DND-41 (cell line): ENCODE results near the gene ZNF416.

Experiments used
- ATAC-seq: fragments of 200-7000 bp; cut with Tn5 transposase; 3 replicates; pipeline ENCODE4 v1.9.1; 2021; ENCODE audit warnings: low read depth; ENCODE audit not compliant: insufficient read depth
- DNase-seq: peaks from one replicate; pipeline ENCODE4 v3.0.0-alpha.2; 2020
- H2AFZ ChIP-seq: 2 replicates; pipeline ENCODE4 v1.6.0; 2012; ENCODE audit warnings: low read depth, low read length
- H3K27ac ChIP-seq: 2 replicates; pipeline ENCODE4 v1.5.1; 2012; ENCODE audit warnings: low read length, inconsistent platforms
- H3K27me3 ChIP-seq: fragments of 200-600 bp; sonication (generic); 2 replicates; pipeline ENCODE4 v1.6.0; 2012; ENCODE audit warnings: low read length, mild to moderate bottlenecking, inconsistent platforms; ENCODE audit not compliant: insufficient read depth, poor library complexity
- H3K36me3 ChIP-seq: 2 replicates; pipeline ENCODE4 v1.5.1; 2012; ENCODE audit warnings: low read length, inconsistent platforms; ENCODE audit not compliant: insufficient read depth
- H3K4me1 ChIP-seq: 2 replicates; pipeline ENCODE4 v1.5.1; 2012; ENCODE audit warnings: mild to moderate bottlenecking, low read length; ENCODE audit not compliant: insufficient read depth
- H3K4me2 ChIP-seq: 2 replicates; pipeline ENCODE4 v1.6.0; 2012; ENCODE audit warnings: mild to moderate bottlenecking, moderate library complexity, low read length, inconsistent platforms; ENCODE audit not compliant: insufficient read depth
- H3K4me3 ChIP-seq, 2 experiments: fragments of 200-600 bp in 1 of 2; shearing (Covaris generic) in 1 of 2; 2 replicates each; pipeline ENCODE4 v1.5.1; 2012 to 2016; ENCODE audit warnings: inconsistent platforms in 2 of 2, low read length in 2 of 2, mild to moderate bottlenecking in 2 of 2, low read depth in 1 of 2, moderate library complexity in 1 of 2
- H3K79me2 ChIP-seq: 2 replicates; pipeline ENCODE4 v1.6.0; 2012; ENCODE audit warnings: low read length, inconsistent platforms; ENCODE audit not compliant: insufficient read depth
- H3K9ac ChIP-seq: 2 replicates; pipeline ENCODE4 v1.6.0; 2012; ENCODE audit warnings: low read depth, mild to moderate bottlenecking, inconsistent platforms, low read length, moderate library complexity
- H3K9me3 ChIP-seq: 2 replicates; pipeline ENCODE4 v1.5.1; 2012; ENCODE audit warnings: low read length, moderate library complexity, mild to moderate bottlenecking, inconsistent platforms; ENCODE audit not compliant: insufficient read depth, severe bottlenecking
- H4K20me1 ChIP-seq: 2 replicates; pipeline ENCODE4 v1.6.0; 2012; ENCODE audit warnings: low read length; ENCODE audit not compliant: insufficient read depth
- EZH2 ChIP-seq: IDR thresholded peaks from 3 replicates; pipeline ENCODE4 v1.6.1; 2012; ENCODE audit warnings: borderline replicate concordance, low read depth, mild to moderate bottlenecking, moderate library complexity, low read length, inconsistent platforms; ENCODE audit not compliant: severe bottlenecking
- TF ChIP-seq, protein P1 (sequence below): IDR thresholded peaks from 2 replicates; pipeline ENCODE4 v1.5.1; 2012; ENCODE audit warnings: borderline replicate concordance, low read length, moderate library complexity, mild to moderate bottlenecking; ENCODE audit not compliant: poor library complexity, severe bottlenecking; ENCODE audit errors: extremely low read depth

The ZNF416 gene

GRCh38 chr19:57557659-57558058, 21.1 kb downstream of the ZNF416 start:
- peaks cover 43% of the 10 kb centered on the region for H3K79me2 ChIP-seq
- H2AFZ ChIP-seq, result no peak overlapping the region
- H3K4me3 ChIP-seq, result peak overlapping the region in 1 of 2 experiments; percentile 96; a peak in 2 of 4 replicates
- H3K36me3 ChIP-seq, result peaks cover 51% of the 10 kb centered on the region
- H3K27me3 ChIP-seq, result no peaks in the 10 kb centered on the region
- peaks cover 2% of the 10 kb centered on the region; the same call in 1 of the 2 replicates for H4K20me1 ChIP-seq
- TF ChIP-seq EZH2, result no peak
- TF ChIP-seq, protein P1, sequence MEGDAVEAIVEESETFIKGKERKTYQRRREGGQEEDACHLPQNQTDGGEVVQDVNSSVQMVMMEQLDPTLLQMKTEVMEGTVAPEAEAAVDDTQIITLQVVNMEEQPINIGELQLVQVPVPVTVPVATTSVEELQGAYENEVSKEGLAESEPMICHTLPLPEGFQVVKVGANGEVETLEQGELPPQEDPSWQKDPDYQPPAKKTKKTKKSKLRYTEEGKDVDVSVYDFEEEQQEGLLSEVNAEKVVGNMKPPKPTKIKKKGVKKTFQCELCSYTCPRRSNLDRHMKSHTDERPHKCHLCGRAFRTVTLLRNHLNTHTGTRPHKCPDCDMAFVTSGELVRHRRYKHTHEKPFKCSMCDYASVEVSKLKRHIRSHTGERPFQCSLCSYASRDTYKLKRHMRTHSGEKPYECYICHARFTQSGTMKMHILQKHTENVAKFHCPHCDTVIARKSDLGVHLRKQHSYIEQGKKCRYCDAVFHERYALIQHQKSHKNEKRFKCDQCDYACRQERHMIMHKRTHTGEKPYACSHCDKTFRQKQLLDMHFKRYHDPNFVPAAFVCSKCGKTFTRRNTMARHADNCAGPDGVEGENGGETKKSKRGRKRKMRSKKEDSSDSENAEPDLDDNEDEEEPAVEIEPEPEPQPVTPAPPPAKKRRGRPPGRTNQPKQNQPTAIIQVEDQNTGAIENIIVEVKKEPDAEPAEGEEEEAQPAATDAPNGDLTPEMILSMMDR, result no peak
- no peak overlapping the region for H3K9ac ChIP-seq
- ATAC-seq, result no peak
- peak overlapping the region; percentile 93; the same call in 1 of the 2 replicates for H3K4me2 ChIP-seq
- H3K27ac ChIP-seq, result no peak overlapping the region
- peaks cover 23% of the 10 kb centered on the region for H3K4me1 ChIP-seq
- no peak for DNase-seq
- peaks cover 22% of the 10 kb centered on the region for H3K9me3 ChIP-seq

DNA sequence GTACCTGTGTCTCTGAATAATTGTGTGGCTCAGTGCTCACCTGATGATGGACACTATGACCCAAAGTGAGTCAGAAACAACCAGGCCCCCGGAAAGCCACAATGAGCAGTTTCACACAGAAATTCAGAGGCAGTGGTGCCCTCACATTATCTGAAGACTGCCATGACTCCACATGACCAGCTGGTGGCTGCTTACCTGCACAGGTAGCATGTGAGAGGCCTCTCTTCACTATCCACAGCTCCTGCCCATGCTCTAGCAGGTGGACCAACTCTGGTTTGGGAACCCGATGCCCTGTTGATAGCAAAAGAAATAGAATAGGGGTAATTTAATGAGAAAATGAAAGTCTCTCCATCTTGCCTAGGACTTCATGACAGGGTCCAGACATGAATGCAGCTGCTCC, 26.3 kb downstream of the ZNF416 start:
- Histone ChIP-seq H3K27me3 (no peaks in the 10 kb centered on the region), H3K9ac (no peak overlapping the region), H2AFZ (no peak overlapping the region), H3K79me2 (peaks cover 15% of the 10 kb centered on the region), H3K36me3 (peaks cover 96% of the 10 kb centered on the region), H4K20me1 (no peaks in the 10 kb centered on the region), H3K4me2 (no peak overlapping the region), H3K27ac (no peak overlapping the region), H3K9me3 (peaks cover 22% of the 10 kb centered on the region), H3K4me1 (no peaks in the 10 kb centered on the region), H3K4me3 (no peak overlapping the region)
- DNase-seq (no peak), ATAC-seq (no peak)
- TF ChIP-seq EZH2, result no peak
- TF ChIP-seq, protein P1, result no peak

DNA sequence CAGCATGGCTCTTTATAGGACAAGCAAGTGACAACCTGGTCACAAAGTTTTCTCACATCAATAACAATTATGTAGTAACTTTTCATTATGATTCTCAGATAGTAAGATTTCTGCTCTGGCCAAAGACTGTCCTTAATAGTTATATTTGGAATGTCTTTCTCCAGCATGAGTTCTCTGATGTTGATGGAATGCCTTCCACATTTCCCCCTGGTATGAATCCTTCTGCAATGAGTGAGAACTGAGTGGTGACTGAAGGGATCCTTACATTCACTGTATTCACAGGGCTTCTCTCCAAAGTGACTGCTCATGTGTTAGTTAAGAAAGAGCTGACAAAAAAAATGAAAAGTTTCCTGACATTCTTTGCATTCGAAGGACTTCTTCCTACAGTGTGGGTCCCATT, 32.2 kb downstream of the ZNF416 start:
- no peak overlapping the region for H2AFZ ChIP-seq
- no peaks in the 10 kb centered on the region for H3K4me1 ChIP-seq
- H3K9ac ChIP-seq, result no peak overlapping the region
- H3K36me3 ChIP-seq, result peaks cover 100% of the 10 kb centered on the region
- peaks cover 68% of the 10 kb centered on the region for H3K9me3 ChIP-seq
- ATAC-seq (no peak), DNase-seq (no peak)
- no peaks in the 10 kb centered on the region for H4K20me1 ChIP-seq
- TF ChIP-seq, protein P1, result no peak
- no peak for TF ChIP-seq EZH2
- no peaks in the 10 kb centered on the region; the same call in 1 of the 2 replicates for H3K79me2 ChIP-seq
- H3K27ac ChIP-seq, result no peak overlapping the region
- no peak overlapping the region for H3K4me3 ChIP-seq
- no peaks in the 10 kb centered on the region for H3K27me3 ChIP-seq
- no peak overlapping the region for H3K4me2 ChIP-seq

DNA sequence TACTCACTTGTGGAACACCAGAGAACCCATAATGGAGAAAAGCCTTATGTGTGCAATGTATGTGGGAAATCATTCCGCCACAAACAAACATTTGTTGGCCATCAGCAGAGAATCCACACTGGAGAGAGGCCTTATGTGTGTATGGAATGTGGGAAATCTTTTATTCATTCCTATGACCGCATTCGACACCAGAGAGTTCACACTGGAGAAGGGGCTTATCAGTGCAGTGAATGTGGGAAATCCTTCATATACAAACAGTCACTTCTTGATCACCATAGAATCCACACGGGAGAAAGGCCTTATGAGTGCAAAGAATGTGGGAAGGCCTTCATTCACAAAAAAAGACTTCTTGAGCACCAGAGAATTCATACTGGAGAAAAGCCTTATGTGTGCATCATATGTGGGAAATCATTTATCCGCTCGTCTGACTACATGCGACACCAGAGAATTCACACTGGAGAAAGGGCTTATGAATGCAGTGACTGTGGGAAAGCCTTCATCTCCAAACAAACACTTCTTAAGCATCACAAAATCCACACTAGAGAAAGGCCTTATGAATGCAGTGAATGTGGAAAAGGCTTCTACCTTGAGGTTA, 40.7 kb downstream of the ZNF416 start:
- Histone ChIP-seq H3K79me2 (peaks cover 23% of the 10 kb centered on the region; the same call in 1 of the 2 replicates), H3K9me3 (peaks cover 79% of the 10 kb centered on the region), H2AFZ (no peak overlapping the region), H3K4me3 (no peak overlapping the region), H3K4me1 (no peaks in the 10 kb centered on the region), H3K36me3 (peaks cover 100% of the 10 kb centered on the region), H4K20me1 (no peaks in the 10 kb centered on the region), H3K9ac (no peak overlapping the region), H3K4me2 (no peak overlapping the region), H3K27ac (no peak overlapping the region), H3K27me3 (no peaks in the 10 kb centered on the region)
- no peak for DNase-seq
- no peak for ATAC-seq
- TF ChIP-seq EZH2, result no peak
- TF ChIP-seq, protein P1, result no peak
